Measurements from ENCODE around the gene RAPGEF3.

GRCh38 chr12:47779943-47780504 lies 21.3 kb upstream of the RAPGEF3 start:
- TF ChIP-seq CTCF (IDR thresholded peaks at IDR 0.05 in 4 of 5, conservative IDR thresholded peaks at IDR 0.05 in 1 of 5) (no peak), POLR2A (IDR thresholded peaks at IDR 0.05) (no peak)
